Measurements from ENCODE around the gene ZNF394.

- TF ChIP-seq CTCF (optimal IDR thresholded peaks at IDR 0.05 in 1 of 3, IDR thresholded peaks at IDR 0.05 in 1 of 3, conservative IDR thresholded peaks at IDR 0.05 in 1 of 3; ENCODE audit: extremely low read depth in 1 of 3, insufficient read depth in 2 of 3, low read length in 3 of 3) (no peak), EZH2 (IDR thresholded peaks at IDR 0.05; ENCODE audit: low read length) (no peak)
These were observed 47.0 kb downstream of the ZNF394 start for GRCh38 chr7:99453105-99453504.
